ENCODE results near the gene PDZD7.

- TF ChIP-seq ISL1 (CRISPR knock-in tag; IDR thresholded peaks at IDR 0.05) (no peak), TSHZ2 (CRISPR knock-in tag; IDR thresholded peaks at IDR 0.05) (no peak), ARNTL (CRISPR knock-in tag; IDR thresholded peaks at IDR 0.05; ENCODE audit: borderline replicate concordance, low read depth) (no peak)
These were observed 47.8 kb downstream of the PDZD7 start for GRCh38 chr10:100982916-100983830.

Data from SK-N-SH treated with all-trans-retinoic acid at 6 μM for 48 hours (cell line).